Measurements from ENCODE around the gene AGBL4.
"Not testable (repeated sequence)": the region's sequence is repeated elsewhere in the genome, so short reads cannot be mapped to it uniquely, and the experiment has no call there.

AGBL4 gene

GRCh38 chr1:49320493-49320892, 703.3 kb downstream of the AGBL4 start:
- H3K4me1 ChIP-seq (ENCODE audit: control insufficient read depth, insufficient read depth, low read depth, low read length); H3K4me3 ChIP-seq (ENCODE audit: insufficient read depth in 1 of 2, low read depth in 1 of 2, low read length in 2 of 2); H4K8ac ChIP-seq (ENCODE audit: low read length); H2BK12ac ChIP-seq (ENCODE audit: low read length in 2 of 2); H2AK5ac ChIP-seq (ENCODE audit: low read length, severe bottlenecking); H2BK120ac ChIP-seq (ENCODE audit: low read depth, low read length); H3K27me3 ChIP-seq (ENCODE audit: control insufficient read depth in 1 of 2, insufficient read depth in 1 of 2, low read length in 2 of 2); H3K23ac ChIP-seq (ENCODE audit: low read length in 2 of 2); H3K27ac ChIP-seq (ENCODE audit: low read length, poor library complexity, severe bottlenecking); H2BK15ac ChIP-seq (ENCODE audit: low read depth, poor library complexity, severe bottlenecking); H3K36me3 ChIP-seq (ENCODE audit: control insufficient read depth in 1 of 2, insufficient read depth in 2 of 2, low read depth in 1 of 2, low read length in 2 of 2); H3K9ac ChIP-seq (ENCODE audit: low read length); H3K18ac ChIP-seq (ENCODE audit: low read depth in 1 of 2, low read length in 2 of 2); H2AFZ ChIP-seq (ENCODE audit: low read depth, low read length); H4K91ac ChIP-seq (ENCODE audit: low read length); H3K4me2 ChIP-seq (ENCODE audit: low read length, poor library complexity, severe bottlenecking); DNase-seq; H3K79me1 ChIP-seq (replicated peaks; ENCODE audit: low read length, poor library complexity, severe bottlenecking); H2BK5ac ChIP-seq (ENCODE audit: low read depth, low read length, poor library complexity, severe bottlenecking); H3K14ac ChIP-seq (ENCODE audit: low read length in 2 of 2); H3K4ac ChIP-seq (ENCODE audit: low read depth in 1 of 2, low read length in 2 of 2); H3K9me3 ChIP-seq (ENCODE audit: control insufficient read depth, low read length): not testable (repeated sequence)
- no CpG with 5 or more reads among the region's 2 CpGs for WGBS

DNA sequence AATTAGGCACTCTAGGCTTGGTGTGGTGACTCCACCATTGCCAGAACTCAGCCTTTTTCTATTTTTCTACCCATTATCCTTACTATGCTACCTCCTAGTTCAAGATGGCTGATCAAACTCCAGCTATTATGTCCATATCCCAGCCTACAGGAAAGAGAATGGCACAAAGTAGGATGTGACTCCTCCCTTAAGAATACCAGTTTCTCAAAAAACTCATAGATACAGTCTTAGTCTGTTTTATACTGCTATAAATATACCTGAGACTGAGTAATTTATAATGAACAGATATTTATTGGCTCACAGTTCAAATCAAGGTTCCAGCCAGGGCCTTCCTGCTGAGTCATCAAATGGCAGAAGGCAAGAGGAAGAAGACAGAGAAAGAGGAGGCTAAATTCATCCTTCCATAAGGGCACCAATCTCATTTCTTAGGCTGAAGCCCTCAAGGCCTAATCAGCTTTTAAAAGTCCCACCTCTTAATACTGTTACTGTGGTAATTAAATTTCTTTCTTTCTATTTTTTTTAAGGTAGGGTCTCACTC, 704.3 kb downstream of the AGBL4 start:
- Histone ChIP-seq H3K27ac (ENCODE audit: low read length, poor library complexity, severe bottlenecking) (no peak overlapping the region), H3K18ac (ENCODE audit: low read depth in 1 of 2, low read length in 2 of 2) (no peak overlapping the region), H3K4me3 (ENCODE audit: insufficient read depth in 1 of 2, low read depth in 1 of 2, low read length in 2 of 2) (no peak overlapping the region), H2BK5ac (ENCODE audit: low read depth, low read length, poor library complexity, severe bottlenecking) (no peak overlapping the region), H3K14ac (ENCODE audit: low read length in 2 of 2) (no peak overlapping the region), H2AK5ac (ENCODE audit: low read length, severe bottlenecking) (no peak overlapping the region), H2BK12ac (ENCODE audit: low read length in 2 of 2) (no peak overlapping the region), H3K9ac (ENCODE audit: low read length) (no peak overlapping the region), H2AFZ (ENCODE audit: low read depth, low read length) (no peak overlapping the region), H3K27me3 (ENCODE audit: control insufficient read depth in 1 of 2, insufficient read depth in 1 of 2, low read length in 2 of 2) (no peaks in the 10 kb centered on the region), H3K23ac (ENCODE audit: low read length in 2 of 2) (no peak overlapping the region), H3K79me1 (replicated peaks; ENCODE audit: low read length, poor library complexity, severe bottlenecking) (no peaks in the 10 kb centered on the region), H3K4me2 (ENCODE audit: low read length, poor library complexity, severe bottlenecking) (no peak overlapping the region), H2BK15ac (ENCODE audit: low read depth, poor library complexity, severe bottlenecking) (no peak overlapping the region), H4K8ac (ENCODE audit: low read length) (no peak overlapping the region), H3K36me3 (ENCODE audit: control insufficient read depth in 1 of 2, insufficient read depth in 2 of 2, low read depth in 1 of 2, low read length in 2 of 2) (no peaks in the 10 kb centered on the region), H2BK120ac (ENCODE audit: low read depth, low read length) (no peak overlapping the region), H3K4me1 (ENCODE audit: control insufficient read depth, insufficient read depth, low read depth, low read length) (no peaks in the 10 kb centered on the region), H3K4ac (ENCODE audit: low read depth in 1 of 2, low read length in 2 of 2) (no peak overlapping the region), H4K91ac (ENCODE audit: low read length) (no peak overlapping the region), H3K9me3 (ENCODE audit: control insufficient read depth, low read length) (no peaks in the 10 kb centered on the region)
- no peak for DNase-seq

- H2BK15ac ChIP-seq (ENCODE audit: low read depth, poor library complexity, severe bottlenecking) = no peak overlapping the region
- no CpG with 5 or more reads among the region's 2 CpGs for WGBS
- no peak overlapping the region for H3K18ac ChIP-seq (ENCODE audit: low read depth in 1 of 2, low read length in 2 of 2)
- H2BK12ac ChIP-seq (ENCODE audit: low read length in 2 of 2) = no peak overlapping the region
- H2AK5ac ChIP-seq (ENCODE audit: low read length, severe bottlenecking) = no peak overlapping the region
- H4K8ac ChIP-seq (ENCODE audit: low read length) = no peak overlapping the region
- H3K36me3 ChIP-seq (ENCODE audit: control insufficient read depth in 1 of 2, insufficient read depth in 2 of 2, low read depth in 1 of 2, low read length in 2 of 2) = no peaks in the 10 kb centered on the region
- H2AFZ ChIP-seq (ENCODE audit: low read depth, low read length) = no peak overlapping the region
- no peak overlapping the region for H2BK120ac ChIP-seq (ENCODE audit: low read depth, low read length)
- H3K4me2 ChIP-seq (ENCODE audit: low read length, poor library complexity, severe bottlenecking) = no peak overlapping the region
- H3K4ac ChIP-seq (ENCODE audit: low read depth in 1 of 2, low read length in 2 of 2) = no peak overlapping the region
- no peak for DNase-seq
- H3K4me3 ChIP-seq (ENCODE audit: insufficient read depth in 1 of 2, low read depth in 1 of 2, low read length in 2 of 2) = no peak overlapping the region
- H3K79me1 ChIP-seq (replicated peaks; ENCODE audit: low read length, poor library complexity, severe bottlenecking) = no peaks in the 10 kb centered on the region
- H3K27me3 ChIP-seq (ENCODE audit: control insufficient read depth in 1 of 2, insufficient read depth in 1 of 2, low read length in 2 of 2) = no peaks in the 10 kb centered on the region
- H3K14ac ChIP-seq (ENCODE audit: low read length in 2 of 2) = no peak overlapping the region
- no peaks in the 10 kb centered on the region for H3K9me3 ChIP-seq (ENCODE audit: control insufficient read depth, low read length)
- H3K9ac ChIP-seq (ENCODE audit: low read length) = no peak overlapping the region
- no peak overlapping the region for H3K27ac ChIP-seq (ENCODE audit: low read length, poor library complexity, severe bottlenecking)
- H3K4me1 ChIP-seq (ENCODE audit: control insufficient read depth, insufficient read depth, low read depth, low read length) = no peaks in the 10 kb centered on the region
- no peak overlapping the region for H2BK5ac ChIP-seq (ENCODE audit: low read depth, low read length, poor library complexity, severe bottlenecking)
- no peak overlapping the region for H4K91ac ChIP-seq (ENCODE audit: low read length)
- H3K23ac ChIP-seq (ENCODE audit: low read length in 2 of 2) = no peak overlapping the region
Observed at GRCh38 chr1:49318218-49318617, 705.5 kb downstream of the AGBL4 start.

- H2BK120ac ChIP-seq (ENCODE audit: low read depth, low read length) = no peak overlapping the region
- H3K27me3 ChIP-seq (ENCODE audit: control insufficient read depth in 1 of 2, insufficient read depth in 1 of 2, low read length in 2 of 2) = no peaks in the 10 kb centered on the region
- H3K4me3 ChIP-seq (ENCODE audit: insufficient read depth in 1 of 2, low read depth in 1 of 2, low read length in 2 of 2) = no peak overlapping the region
- H3K4ac ChIP-seq (ENCODE audit: low read depth in 1 of 2, low read length in 2 of 2) = no peak overlapping the region
- no peak overlapping the region for H3K14ac ChIP-seq (ENCODE audit: low read length in 2 of 2)
- H3K23ac ChIP-seq (ENCODE audit: low read length in 2 of 2) = no peak overlapping the region
- H2BK15ac ChIP-seq (ENCODE audit: low read depth, poor library complexity, severe bottlenecking) = no peak overlapping the region
- H3K4me1 ChIP-seq (ENCODE audit: control insufficient read depth, insufficient read depth, low read depth, low read length) = no peaks in the 10 kb centered on the region
- no peak overlapping the region for H3K9ac ChIP-seq (ENCODE audit: low read length)
- no peak overlapping the region for H2BK12ac ChIP-seq (ENCODE audit: low read length in 2 of 2)
- H3K4me2 ChIP-seq (ENCODE audit: low read length, poor library complexity, severe bottlenecking) = no peak overlapping the region
- no peak overlapping the region for H4K91ac ChIP-seq (ENCODE audit: low read length)
- H3K79me1 ChIP-seq (replicated peaks; ENCODE audit: low read length, poor library complexity, severe bottlenecking) = no peaks in the 10 kb centered on the region
- peaks cover 4% of the 10 kb centered on the region for H3K9me3 ChIP-seq (ENCODE audit: control insufficient read depth, low read length)
- no peak overlapping the region for H3K27ac ChIP-seq (ENCODE audit: low read length, poor library complexity, severe bottlenecking)
- H2AFZ ChIP-seq (ENCODE audit: low read depth, low read length) = no peak overlapping the region
- no peak overlapping the region for H4K8ac ChIP-seq (ENCODE audit: low read length)
- no peak overlapping the region for H3K18ac ChIP-seq (ENCODE audit: low read depth in 1 of 2, low read length in 2 of 2)
- H3K36me3 ChIP-seq (ENCODE audit: control insufficient read depth in 1 of 2, insufficient read depth in 2 of 2, low read depth in 1 of 2, low read length in 2 of 2) = no peaks in the 10 kb centered on the region
- no peak overlapping the region for H2BK5ac ChIP-seq (ENCODE audit: low read depth, low read length, poor library complexity, severe bottlenecking)
- no peak overlapping the region for H2AK5ac ChIP-seq (ENCODE audit: low read length, severe bottlenecking)
- no peak for DNase-seq
Observed at GRCh38 chr1:49307457-49307856, 716.3 kb downstream of the AGBL4 start.

Data from mesenchymal stem cell (in vitro differentiated cells and primary cell).